GM23338 (cell line): Measurements from ENCODE around the gene DLX4.

Experiments
- CREB1 ChIP-seq: fragments of 250-450 bp; sonication (Bioruptor Pico); IDR thresholded peaks from 2 replicates; pipeline ENCODE4 v1.5.0; 2020; ENCODE audit warnings: low read depth, mild to moderate bottlenecking, moderate library complexity
- CTCF ChIP-seq, 2 experiments: fragments of 200-600 bp in 1 of 2; sonication (generic) in 1 of 2; conservative IDR thresholded peaks; 2 replicates each; pipeline versions ENCODE4 v1.5.1 to v1.6.1; 2016 to 2017; ENCODE audit warnings: antibody characterized with exemption in 2 of 2, low read depth in 2 of 2, mild to moderate bottlenecking in 2 of 2, moderate library complexity in 1 of 2
- ETS1 ChIP-seq: IDR thresholded peaks from 2 replicates; pipeline ENCODE4 v1.6.1; 2016; ENCODE audit warnings: antibody characterized with exemption
- EZH2 ChIP-seq: fragments of 200-600 bp; sonication (generic); IDR thresholded peaks from one replicate; pipeline ENCODE4 v1.8.0; 2017; ENCODE audit warnings: antibody characterized with exemption, mild to moderate bottlenecking, low read depth; ENCODE audit not compliant: unreplicated experiment
- EZH2phosphoT487 ChIP-seq: fragments of 200-600 bp; sonication (generic); IDR thresholded peaks from one replicate; pipeline ENCODE4 v1.8.1; 2018; ENCODE audit warnings: antibody characterized with exemption; ENCODE audit not compliant: unreplicated experiment
- JUNB ChIP-seq: IDR thresholded peaks from one replicate; pipeline ENCODE4 v1.6.1; 2016; ENCODE audit warnings: antibody characterized with exemption; ENCODE audit not compliant: unreplicated experiment
- NANOG ChIP-seq: IDR thresholded peaks from 2 replicates; pipeline ENCODE4 v1.6.1; 2016; ENCODE audit warnings: antibody characterized with exemption, borderline replicate concordance
- POLR2AphosphoS5 ChIP-seq: IDR thresholded peaks from 2 replicates; pipeline ENCODE4 v1.6.1; 2016; ENCODE audit warnings: antibody characterized with exemption, low read depth
- REST ChIP-seq: IDR thresholded peaks from one replicate; pipeline ENCODE4 v1.6.1; 2018; ENCODE audit warnings: antibody characterized with exemption; ENCODE audit not compliant: unreplicated experiment
- STAT1 ChIP-seq: IDR thresholded peaks from one replicate; pipeline ENCODE4 v1.6.1; 2016; ENCODE audit warnings: antibody characterized with exemption; ENCODE audit not compliant: unreplicated experiment
- ZNF114 ChIP-seq: fragments of 250-450 bp; sonication (Bioruptor Pico); IDR thresholded peaks from 2 replicates; pipeline ENCODE4 v1.5.0; 2020; ENCODE audit warnings: mild to moderate bottlenecking, moderate library complexity
- ZNF462 ChIP-seq: fragments of 250-450 bp; sonication (Bioruptor Pico); IDR thresholded peaks from 2 replicates; pipeline ENCODE4 v1.5.0; 2020; ENCODE audit warnings: mild to moderate bottlenecking, moderate library complexity

- peak; percentile 74 for TF ChIP-seq EZH2
- TF ChIP-seq JUNB: no peak
- no peak for TF ChIP-seq CTCF (conservative IDR thresholded peaks at IDR 0.05; ENCODE audit: low read depth in 2 of 2)
- TF ChIP-seq EZH2phosphoT487: no peak
- TF ChIP-seq CREB1: peak; percentile 81
- no peak for TF ChIP-seq POLR2AphosphoS5
- no peak for TF ChIP-seq STAT1
- no peak for TF ChIP-seq REST
- TF ChIP-seq NANOG: no peak
- TF ChIP-seq ETS1: no peak
- TF ChIP-seq ZNF114 (CRISPR knock-in tag): no peak
- no peak for TF ChIP-seq ZNF462 (CRISPR knock-in tag)
Observed at GRCh38 chr17:49969134-49969759, at the start of gene DLX4.
